RKO (cell line): ENCODE measurements around the gene IQGAP2.
A peak's percentile ranks its signal among the peaks of the same experiment; 100 is the strongest.
"Not testable (repeated sequence)": the region's sequence is repeated elsewhere in the genome, so short reads cannot be mapped to it uniquely, and the experiment has no call there.

Experiments used
- DNase-seq: peaks from one replicate; pipeline ENCODE4 v3.0.0-alpha.2; 2016; ENCODE audit warnings: low spot score

Gene IQGAP2, protein sequence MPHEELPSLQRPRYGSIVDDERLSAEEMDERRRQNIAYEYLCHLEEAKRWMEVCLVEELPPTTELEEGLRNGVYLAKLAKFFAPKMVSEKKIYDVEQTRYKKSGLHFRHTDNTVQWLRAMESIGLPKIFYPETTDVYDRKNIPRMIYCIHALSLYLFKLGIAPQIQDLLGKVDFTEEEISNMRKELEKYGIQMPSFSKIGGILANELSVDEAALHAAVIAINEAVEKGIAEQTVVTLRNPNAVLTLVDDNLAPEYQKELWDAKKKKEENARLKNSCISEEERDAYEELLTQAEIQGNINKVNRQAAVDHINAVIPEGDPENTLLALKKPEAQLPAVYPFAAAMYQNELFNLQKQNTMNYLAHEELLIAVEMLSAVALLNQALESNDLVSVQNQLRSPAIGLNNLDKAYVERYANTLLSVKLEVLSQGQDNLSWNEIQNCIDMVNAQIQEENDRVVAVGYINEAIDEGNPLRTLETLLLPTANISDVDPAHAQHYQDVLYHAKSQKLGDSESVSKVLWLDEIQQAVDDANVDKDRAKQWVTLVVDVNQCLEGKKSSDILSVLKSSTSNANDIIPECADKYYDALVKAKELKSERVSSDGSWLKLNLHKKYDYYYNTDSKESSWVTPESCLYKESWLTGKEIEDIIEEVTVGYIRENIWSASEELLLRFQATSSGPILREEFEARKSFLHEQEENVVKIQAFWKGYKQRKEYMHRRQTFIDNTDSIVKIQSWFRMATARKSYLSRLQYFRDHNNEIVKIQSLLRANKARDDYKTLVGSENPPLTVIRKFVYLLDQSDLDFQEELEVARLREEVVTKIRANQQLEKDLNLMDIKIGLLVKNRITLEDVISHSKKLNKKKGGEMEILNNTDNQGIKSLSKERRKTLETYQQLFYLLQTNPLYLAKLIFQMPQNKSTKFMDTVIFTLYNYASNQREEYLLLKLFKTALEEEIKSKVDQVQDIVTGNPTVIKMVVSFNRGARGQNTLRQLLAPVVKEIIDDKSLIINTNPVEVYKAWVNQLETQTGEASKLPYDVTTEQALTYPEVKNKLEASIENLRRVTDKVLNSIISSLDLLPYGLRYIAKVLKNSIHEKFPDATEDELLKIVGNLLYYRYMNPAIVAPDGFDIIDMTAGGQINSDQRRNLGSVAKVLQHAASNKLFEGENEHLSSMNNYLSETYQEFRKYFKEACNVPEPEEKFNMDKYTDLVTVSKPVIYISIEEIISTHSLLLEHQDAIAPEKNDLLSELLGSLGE (N-terminal part only)

DNA sequence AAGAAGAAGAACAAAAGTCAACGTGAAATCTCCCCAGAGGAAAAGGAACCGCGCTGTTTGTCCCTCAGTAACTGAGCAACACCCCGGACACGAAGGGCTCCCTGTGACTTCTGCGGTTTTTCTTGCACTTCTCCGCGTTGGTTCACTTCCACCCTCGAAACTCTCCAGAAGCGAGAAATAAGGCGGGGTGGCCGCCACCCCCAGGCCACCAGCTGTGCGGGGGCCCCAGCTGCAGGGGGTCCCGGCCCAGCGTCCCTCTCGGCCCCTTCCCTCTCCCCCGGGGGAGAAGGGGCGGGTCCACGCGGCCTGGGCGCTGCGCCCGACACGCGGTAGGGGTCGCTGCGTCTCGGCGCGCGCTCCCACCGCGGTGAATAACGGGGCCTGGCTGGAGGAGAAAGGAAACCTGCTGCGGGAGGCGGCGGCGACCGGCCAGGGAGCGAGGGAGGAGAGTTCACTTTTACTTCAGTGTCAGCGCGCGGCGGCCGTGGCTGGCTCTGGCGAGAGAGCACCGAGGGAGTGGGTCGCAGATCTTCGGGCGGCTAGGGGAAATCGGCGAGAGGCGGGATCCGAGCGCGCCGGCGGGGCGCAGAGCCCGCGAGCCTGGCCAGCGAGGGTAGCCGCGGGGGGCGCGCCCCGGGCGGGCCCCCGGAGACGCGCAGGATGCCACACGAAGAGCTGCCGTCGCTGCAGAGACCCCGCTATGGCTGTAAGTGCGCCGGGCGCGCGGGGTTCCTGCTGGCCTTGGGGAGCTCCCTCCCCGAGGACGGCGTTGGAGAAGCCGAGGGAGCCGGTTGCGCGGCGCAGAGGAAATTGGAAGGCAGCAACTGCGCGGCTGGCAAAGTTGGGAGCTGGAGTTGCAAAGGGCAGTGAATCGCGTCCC, at the start of gene IQGAP2:
Gene IQGAP2, plus strand, starts transcription at position 400 of the 880 bp plus-strand sequence. Its CDS starts 261 bp downstream, at position 661.
- DNase-seq = peak; percentile 39

DNA sequence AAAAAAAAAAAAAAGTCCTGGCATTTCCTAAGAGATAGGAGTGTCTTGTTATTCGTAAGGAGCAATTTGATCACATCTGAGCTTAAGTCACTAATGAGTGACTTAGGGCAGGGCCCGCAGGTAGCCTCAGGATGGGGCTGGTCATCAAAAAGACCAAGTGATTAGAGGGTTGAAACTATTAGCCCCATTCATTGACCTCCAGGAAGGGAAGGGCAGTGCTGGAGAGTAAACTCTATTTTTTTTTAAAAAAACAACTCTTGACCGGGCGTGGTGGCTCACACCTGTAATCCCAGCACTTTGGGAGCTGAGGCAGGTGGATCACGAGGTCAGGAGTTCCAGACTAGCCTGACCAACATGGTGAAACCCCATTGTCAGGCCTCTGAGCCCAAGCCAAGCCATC, 46.2 kb upstream of the IQGAP2 start:
- DNase-seq = no peak

DNA sequence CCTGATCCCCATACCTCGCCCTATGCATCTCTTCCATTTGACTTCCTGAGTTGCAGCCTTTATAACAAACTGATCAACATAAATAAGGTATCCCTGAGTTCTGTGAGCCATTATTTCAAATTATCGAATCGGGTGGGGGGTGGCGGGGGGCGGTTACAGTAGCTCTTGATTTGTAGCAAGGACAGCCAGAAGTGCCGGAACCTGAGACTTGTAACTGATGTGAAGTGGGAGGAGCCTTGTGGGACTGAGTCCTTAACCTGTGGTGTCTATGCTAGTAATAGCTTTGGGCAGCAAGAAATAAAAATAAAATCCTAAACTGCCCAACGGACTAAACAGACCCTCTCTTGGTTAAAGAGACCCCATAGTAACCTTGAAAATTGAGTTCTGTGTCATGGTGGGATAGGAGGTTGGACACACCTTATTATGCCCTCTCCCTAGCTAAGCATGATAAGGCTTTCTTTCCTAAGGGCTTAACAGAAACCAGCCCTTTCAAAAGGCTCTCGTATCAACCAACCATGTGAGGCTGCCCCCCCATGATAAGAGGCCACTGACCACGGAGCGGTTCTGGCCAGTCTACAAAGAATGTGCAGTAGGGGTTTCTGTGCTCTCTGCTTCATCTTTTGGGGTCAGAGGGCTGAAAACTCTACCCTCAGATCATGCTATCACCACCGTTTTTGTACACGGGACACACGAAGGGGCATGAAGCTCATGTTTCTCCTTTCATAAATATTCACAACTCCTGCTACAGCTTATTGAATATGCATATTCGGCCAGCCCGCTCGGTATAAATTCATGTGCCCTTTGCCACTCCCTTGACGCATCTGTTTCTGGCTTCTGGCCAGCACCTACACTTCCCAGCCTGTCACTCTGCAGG, 39.5 kb upstream of the IQGAP2 start:
- no peak for DNase-seq

DNA sequence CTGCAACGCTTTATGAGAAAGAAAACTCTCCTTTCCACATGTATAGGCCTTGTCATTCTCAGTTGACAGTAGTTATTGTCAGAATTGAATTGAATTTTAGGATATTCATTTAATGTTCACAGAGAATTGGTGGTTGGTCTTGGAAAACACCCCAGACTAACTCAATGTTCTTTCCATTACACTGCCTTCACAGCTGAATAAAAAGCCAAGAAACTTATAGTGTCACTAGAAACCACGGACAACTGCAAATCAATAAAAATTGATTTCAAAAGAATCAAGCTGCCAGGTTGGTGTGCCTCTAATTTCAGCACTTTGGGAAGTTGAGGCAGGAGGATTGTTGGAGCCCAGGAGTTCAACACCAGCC, 38.9 kb upstream of the IQGAP2 start:
- DNase-seq = no peak

DNA sequence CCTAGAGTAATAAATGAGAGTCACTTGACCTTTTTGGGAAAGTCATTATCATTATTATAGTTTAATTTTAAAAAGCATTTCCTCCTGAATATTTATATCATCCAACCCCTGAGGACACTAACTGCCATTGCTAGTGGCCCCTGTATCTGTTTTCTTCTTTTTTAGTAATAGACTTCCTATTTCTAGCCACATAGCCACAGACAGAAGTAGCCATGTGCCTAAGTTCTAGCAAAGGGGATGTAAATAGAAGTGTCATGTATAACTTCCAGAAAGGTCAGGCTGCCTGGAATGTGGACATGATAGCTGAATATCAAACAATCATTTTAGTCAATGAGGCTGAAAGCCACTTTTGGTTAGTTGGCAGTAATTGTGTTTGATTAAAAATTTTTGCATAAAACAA, 37.5 kb upstream of the IQGAP2 start:
- no peak for DNase-seq

DNA sequence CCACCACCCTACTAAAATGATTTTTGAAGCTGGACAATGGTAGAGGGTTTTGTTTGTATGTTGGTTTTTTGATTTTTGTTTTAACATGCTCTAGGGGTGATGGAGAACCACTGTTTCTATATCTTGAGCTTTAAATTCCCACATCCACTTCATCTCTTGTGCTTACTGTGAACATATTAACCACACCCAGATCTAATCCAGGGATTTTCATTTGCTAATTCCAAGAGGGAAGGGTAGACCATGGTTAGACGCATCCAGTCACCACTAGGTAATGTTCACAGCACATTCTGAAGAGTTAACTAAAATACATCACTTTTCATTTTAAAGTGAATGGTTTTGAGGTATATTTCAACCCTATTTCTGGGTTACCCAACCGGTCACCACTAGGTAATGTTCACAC, 36.5 kb upstream of the IQGAP2 start:
- no peak for DNase-seq

DNA sequence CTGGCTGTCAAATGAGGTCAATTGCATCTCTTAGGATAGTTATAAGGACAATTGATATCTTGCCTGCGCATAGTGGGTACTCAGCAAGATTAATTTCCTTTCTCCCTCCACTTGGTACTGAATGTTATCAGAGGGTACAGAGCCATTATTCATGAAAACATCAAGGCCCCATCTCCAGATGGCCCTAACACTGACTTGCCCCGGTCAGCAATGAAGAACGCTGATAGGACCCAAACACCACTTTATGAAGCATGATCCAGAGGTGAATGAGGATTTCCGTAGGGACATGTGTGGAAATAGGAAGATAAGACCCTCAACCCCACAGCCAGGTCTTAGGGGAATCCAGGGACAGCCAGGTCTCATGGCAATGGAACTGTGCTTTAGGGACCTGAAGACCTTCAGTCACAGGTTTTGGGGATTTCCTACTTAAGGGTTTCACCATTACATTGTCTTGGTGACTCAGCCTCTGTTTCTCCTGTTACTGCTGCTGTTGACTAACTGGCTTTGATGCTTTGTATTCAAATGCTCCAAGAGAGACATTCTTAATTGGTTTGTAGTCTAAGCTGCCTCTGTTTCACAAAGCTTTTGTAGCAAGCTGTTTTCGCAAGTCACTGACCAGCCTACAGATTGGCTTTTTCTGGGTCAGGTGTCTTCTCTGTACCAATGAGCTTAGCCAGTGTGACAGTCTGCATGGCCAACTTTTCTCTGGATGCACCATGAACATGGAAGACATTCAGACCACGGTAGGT, 35.3 kb upstream of the IQGAP2 start:
- DNase-seq = peak; percentile 13

DNA sequence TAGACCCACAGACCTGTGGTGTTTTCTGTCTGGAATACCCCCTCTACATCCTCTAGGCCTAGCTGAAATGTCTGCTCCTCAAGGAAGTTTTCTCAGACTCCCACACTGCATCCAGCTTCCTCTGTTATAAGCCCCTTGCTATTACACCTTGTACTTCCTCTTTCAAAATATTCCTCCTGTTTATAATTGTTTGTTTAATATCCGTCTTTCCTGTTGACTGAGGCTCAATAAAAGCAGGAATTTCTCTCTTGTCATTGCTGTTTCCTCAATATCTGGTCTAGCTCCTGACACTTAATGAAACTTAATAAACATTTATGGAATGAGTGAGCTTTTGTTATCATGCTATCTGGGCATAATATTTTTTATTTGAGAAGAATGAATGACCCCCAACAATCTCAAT, 34.1 kb upstream of the IQGAP2 start:
- DNase-seq = no peak

DNA sequence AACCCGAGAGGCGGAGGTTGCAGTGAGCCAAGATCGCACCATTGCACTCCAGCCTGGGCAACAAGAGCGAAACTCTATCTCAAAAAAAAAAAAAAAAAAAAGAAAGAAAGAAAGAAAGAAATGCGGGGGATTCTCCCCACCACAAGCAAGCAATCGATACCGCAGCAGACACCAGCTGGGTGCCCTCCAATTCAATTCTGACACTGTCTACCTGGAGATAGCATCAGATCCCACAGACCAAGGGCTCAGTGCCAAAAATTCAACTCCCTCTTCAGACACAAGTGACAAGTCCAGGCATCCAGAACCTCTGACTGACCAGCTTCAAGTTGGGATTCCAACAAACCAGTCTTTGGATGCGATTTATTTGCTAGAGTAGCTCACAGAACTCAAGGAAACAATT, 33.4 kb upstream of the IQGAP2 start:
- not testable (repeated sequence) for DNase-seq

DNA sequence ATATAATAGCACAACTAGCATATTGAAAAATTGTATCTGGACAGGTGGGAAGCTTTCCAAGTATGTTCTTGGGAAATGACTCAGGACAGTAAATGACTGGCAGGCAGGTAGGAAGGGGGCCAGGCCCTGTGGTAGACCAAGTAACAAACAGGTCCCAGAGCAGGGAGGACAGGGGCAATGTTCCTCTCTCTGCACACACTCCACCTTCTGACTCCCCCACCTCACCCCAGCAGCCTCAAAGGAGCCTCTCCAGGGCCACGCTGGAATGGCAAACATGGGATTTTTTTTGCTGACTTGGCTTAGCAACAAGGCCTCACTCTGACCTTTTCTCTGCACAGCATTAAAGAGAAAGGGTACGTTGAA, 31.1 kb upstream of the IQGAP2 start:
- DNase-seq = no peak

DNA sequence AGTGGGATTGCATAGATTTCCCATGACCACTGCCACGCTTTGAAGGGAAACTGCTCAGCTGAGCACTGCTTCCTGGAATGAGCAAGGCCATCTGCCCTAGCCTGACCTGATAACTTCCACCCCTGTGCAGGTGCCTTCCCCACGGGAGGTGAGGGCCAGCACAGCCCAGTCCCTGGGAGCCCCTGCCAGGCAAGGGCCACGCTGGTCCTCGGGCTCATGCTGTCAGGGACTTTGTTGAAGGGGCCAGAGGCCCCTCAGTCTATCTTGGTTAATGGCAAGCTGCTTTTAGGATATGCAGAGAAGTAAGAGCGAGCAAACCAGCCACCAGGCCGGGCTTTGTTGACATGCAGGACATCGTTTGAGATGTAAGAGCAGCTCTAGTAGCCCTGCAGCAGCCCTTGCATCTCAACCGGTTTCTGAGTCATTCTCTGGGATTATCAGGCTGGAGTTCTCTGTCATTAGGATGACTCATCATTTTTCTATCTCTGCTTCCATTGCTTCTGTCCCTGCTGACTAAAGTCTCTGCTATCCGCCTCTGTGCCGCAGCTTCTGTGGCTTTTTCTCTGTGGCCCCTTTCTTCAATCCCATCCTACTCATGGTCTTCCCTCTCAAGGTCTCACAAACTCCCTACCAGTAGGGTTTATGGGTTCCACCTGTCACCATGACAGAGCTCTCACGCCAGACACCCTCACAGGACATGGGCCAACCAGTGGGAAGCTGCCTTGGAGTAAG, 30.6 kb upstream of the IQGAP2 start:
- peak; percentile 89 for DNase-seq

DNA sequence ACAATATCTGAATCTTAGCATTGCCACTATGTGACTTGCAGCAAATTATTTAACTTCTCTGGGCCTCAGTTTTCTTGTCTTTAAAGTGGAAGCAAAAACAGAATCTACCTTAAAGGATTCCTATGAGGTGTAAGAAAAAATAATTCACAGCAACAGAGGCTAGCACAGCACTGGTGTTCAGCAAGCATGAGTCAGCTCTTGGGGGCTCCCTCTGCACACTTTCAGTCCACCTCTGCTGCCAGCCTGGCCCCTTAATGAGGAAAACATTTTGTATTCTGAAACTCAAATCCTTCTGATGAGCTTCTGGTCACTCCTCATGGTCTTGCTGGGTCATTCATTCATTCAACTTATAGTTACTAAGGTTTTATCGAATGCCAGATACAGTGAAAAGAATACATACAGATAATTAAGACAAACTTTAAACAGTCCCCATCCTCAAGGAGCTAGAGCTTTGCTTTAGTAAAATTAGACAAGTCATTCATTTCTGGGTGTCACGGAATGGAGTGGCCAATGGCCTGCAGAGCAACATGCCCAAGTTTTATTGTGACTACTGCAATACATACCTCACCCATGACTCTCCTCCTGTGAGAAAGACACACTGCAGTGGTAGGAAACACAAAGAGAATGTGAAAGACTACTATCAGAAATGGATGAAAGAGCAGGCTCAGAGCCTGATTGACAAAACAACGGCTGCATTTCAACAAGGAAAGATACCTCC, 26.8 kb upstream of the IQGAP2 start:
- DNase-seq = no peak

DNA sequence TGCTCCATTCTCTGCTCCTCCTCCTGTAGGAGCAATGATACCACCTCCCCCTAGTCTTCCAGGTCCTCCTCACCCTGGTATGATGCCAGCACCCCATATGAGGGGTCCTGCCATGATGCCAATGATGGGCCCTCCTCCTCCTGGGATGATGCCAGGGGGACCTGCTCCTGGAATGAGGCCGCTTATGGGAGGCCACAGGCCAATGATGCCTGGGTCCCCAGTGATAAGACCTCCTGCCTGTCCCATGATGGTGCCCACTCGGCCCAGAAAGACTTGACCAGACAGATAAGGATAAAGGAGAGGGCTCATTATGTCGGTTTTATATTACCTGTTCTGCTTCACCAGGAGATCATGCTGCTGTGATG, 26.2 kb upstream of the IQGAP2 start:
- no peak for DNase-seq

DNA sequence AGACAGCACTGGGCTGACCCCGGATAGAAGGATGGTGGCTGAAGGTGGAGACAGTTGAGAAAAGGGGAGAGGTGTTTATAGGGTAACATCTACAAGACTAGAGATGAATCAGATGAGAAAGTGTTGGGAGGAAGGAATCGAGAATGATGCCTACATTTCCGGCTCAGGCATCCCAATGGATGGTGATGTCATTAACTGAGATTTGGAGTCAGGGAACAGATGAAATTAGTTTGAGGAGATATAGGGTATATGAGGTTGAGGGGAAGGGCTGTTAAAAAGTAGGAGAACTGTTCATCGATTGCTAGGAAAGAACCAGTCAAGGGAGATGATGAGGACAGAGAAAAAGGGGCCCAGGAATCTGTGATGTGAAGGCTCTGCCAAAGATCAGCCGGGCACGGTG, 24.7 kb upstream of the IQGAP2 start:
- DNase-seq = no peak

DNA sequence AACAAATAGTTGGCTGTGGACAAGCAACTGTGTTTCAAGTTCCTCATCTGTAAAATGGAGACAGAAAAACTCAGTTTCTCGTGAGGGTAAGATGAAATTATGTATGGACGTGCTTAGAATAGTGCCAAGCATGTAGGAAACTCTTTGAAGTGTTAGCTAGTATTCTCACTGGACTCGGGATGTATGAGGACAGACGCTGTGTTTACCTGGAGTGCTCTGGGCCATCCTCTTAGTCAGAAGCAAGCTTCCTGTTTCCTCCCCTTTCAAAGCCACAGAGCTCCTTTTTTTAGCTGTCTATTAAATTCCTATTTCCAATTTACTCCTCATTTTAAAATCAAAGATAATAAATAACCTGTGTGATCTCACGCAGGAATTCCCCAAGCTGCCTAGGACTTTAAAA, 23.8 kb upstream of the IQGAP2 start:
- no peak for DNase-seq

DNA sequence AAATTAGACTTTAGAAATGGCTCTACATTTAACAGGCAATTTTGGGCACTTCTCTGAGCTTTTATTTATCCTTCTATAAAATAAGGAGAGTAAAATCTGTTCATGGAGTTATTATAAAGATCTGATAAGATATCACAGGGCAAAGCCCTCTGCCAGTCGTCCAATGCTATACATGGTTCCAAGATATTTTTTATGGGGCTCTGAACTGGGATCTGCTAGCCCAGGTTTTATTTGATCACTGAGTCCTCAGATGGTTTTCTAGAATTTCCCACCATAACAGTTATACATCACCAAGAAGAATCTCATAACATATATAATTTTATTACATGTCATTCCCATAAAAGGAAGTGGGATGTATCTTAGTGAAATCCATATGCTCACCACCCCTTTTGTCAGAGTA, 23.2 kb upstream of the IQGAP2 start:
- no peak for DNase-seq

DNA sequence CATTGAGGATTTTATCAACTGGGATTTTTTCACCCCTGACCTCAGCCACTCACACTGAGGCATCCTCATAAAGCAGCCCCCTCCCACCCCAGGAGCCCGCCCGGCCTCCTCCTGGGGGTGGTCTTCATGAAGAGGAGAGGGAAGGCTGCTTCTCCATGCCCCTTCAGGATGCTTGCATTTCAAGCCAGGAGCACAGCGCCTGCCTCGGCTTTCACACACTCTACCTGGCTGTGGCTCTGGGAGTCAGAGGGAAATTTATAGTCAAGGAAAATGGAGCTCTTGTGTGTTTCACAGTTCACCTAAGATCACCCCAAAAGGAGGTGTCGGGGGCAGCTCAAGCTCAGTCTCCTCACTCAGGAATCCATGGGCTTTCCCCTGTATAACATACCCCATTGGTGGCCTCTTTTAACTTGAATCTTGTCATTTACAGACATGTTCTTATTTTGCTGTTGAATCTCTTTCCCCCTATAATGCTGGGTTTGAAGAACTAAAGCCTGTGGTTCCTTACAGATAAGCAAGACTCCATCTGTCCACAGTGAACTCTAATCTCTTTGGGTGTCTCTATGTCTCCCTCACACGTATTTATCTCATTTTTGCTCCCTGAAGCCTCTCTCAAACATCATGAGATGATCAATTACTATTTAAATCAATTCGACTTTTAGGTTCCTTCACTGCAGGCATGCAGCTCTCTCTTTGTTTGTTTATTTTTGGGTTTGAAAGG, 22.6 kb upstream of the IQGAP2 start:
- DNase-seq = no peak
